K562 (cell line): ENCODE data around the gene CMBL. TPM values are rescaled to one million over a fixed set of nuclear protein-coding genes. Genes with fewer than 3 reads are reported as not detected.

Source experiments
- ARID2 ChIP-seq: fragments of 450-650 bp; IDR thresholded peaks from 2 replicates; pipeline ENCODE4 v1.6.1; 2017; ENCODE audit warnings: antibody characterized with exemption, mild to moderate bottlenecking
- BRCA1 ChIP-seq, 2 experiments: fragments of 450-650 bp in 1 of 2; sonication (generic) in 1 of 2; formaldehyde crosslinking in 1 of 2; IDR thresholded peaks; 2 replicates each; pipeline versions ENCODE4 v1.5.0 to v1.6.1; 2017 to 2020; ENCODE audit warnings: mild to moderate bottlenecking in 1 of 2, missing genetic modification reagents in 1 of 2
- CHD1 ChIP-seq: fragments of 200-600 bp; sonication (generic); IDR thresholded peaks from one replicate; pipeline ENCODE4 v1.6.1; 2012; ENCODE audit warnings: mild to moderate bottlenecking, moderate library complexity, low read length, inconsistent platforms
- CHD2 ChIP-seq: IDR thresholded peaks from 2 replicates; pipeline ENCODE4 v1.6.1; 2011; ENCODE audit warnings: low read depth, low read length
- EHMT2 ChIP-seq: fragments of 450-650 bp; IDR thresholded peaks from 2 replicates; pipeline ENCODE4 v1.6.1; 2018; ENCODE audit warnings: antibody characterized with exemption
- FOS ChIP-seq: IDR thresholded peaks from 3 replicates; pipeline ENCODE4 v1.6.1; 2011; ENCODE audit not compliant: insufficient read length; ENCODE audit errors: extremely low read depth
- HMG20A ChIP-seq: fragments of 450-650 bp; formaldehyde crosslinking; conservative IDR thresholded peaks from 2 replicates; pipeline ENCODE4 v1.4.0; 2020; ENCODE audit warnings: mild to moderate bottlenecking, mixed read lengths
- HMG20B ChIP-seq: fragments of 250-450 bp; sonication (Bioruptor Pico); IDR thresholded peaks from 2 replicates; pipeline ENCODE4 v1.5.0; 2021; ENCODE audit warnings: mild to moderate bottlenecking
- ILF3 ChIP-seq: fragments of 450-650 bp; IDR thresholded peaks from 2 replicates; pipeline ENCODE4 v1.6.1; 2018; ENCODE audit warnings: antibody characterized with exemption, mild to moderate bottlenecking, moderate library complexity, borderline replicate concordance
- JUN ChIP-seq, 2 experiments: sonication (generic) in 1 of 2; formaldehyde crosslinking in 1 of 2; IDR thresholded peaks; 2 replicates each; pipeline versions ENCODE4 v1.6.1 to v1.8.0; 2012 to 2022; ENCODE audit warnings: borderline replicate concordance in 2 of 2, mild to moderate bottlenecking in 2 of 2, improper control_type of control experiment in 1 of 2, low read depth in 1 of 2, low read length in 1 of 2, missing genetic modification reagents in 1 of 2
- KDM1A ChIP-seq, 2 experiments: fragments of 450-650 bp; IDR thresholded peaks; 2 replicates each; pipeline ENCODE4 v1.6.1; 2016; ENCODE audit warnings: mild to moderate bottlenecking in 2 of 2
- KDM2B ChIP-seq: fragments of 250-450 bp; sonication (Bioruptor Pico); IDR thresholded peaks from 2 replicates; pipeline ENCODE4 v1.8.0; 2021; ENCODE audit warnings: mild to moderate bottlenecking, moderate library complexity
- KDM4B ChIP-seq, 2 experiments: fragments of 450-650 bp in 1 of 2; sonication (generic) in 1 of 2; IDR thresholded peaks; 2 replicates each; pipeline ENCODE4 v1.6.1; 2016 to 2017; ENCODE audit warnings: borderline replicate concordance in 2 of 2, antibody characterized with exemption in 1 of 2, low read depth in 1 of 2, mild to moderate bottlenecking in 1 of 2
- MYC ChIP-seq, 2 experiments: fragments of 250-450 bp in 1 of 2; sonication (Bioruptor Pico) in 1 of 2; IDR thresholded peaks; 2 replicates each; pipeline versions ENCODE4 v1.5.1 to v1.6.1; 2012 to 2021; ENCODE audit warnings: low read depth in 2 of 2, borderline replicate concordance in 1 of 2, improper control_type of control experiment in 1 of 2, low read length in 1 of 2, mild to moderate bottlenecking in 1 of 2, moderate library complexity in 1 of 2
- PRPF4 ChIP-seq: fragments of 200-400 bp; formaldehyde crosslinking; IDR thresholded peaks from one replicate; pipeline ENCODE4 v1.6.1; 2017; ENCODE audit warnings: low read length, low read depth, mild to moderate bottlenecking; ENCODE audit not compliant: insufficient read depth, poor library complexity, severe bottlenecking
- RUNX1 ChIP-seq: sonication (generic); IDR thresholded peaks from 2 replicates; pipeline ENCODE4 v1.6.1; 2016; ENCODE audit warnings: antibody characterized with exemption, low read depth
- SAFB2 ChIP-seq: fragments of 200-400 bp; formaldehyde crosslinking; IDR thresholded peaks from 2 replicates; pipeline ENCODE4 v1.6.1; 2018; ENCODE audit warnings: borderline replicate concordance, low read length, low read depth, moderate library complexity; ENCODE audit not compliant: severe bottlenecking
- SNRNP70 ChIP-seq: fragments of 200-400 bp; formaldehyde crosslinking; optimal IDR thresholded peaks from 2 replicates; pipeline ENCODE3; 2017; ENCODE audit warnings: low read depth, low read length
- SOX6 ChIP-seq: fragments of 450-650 bp; IDR thresholded peaks from 2 replicates; pipeline ENCODE4 v1.6.1; 2014; ENCODE audit warnings: mild to moderate bottlenecking
- TFAM ChIP-seq: fragments of 250-450 bp; sonication (Bioruptor Pico); conservative IDR thresholded peaks from 2 replicates; pipeline ENCODE4 v1.5.0; 2021; ENCODE audit warnings: mild to moderate bottlenecking, moderate library complexity
- ZNF175 ChIP-seq: fragments of 200-800 bp; sonication (Bioruptor generic); IDR thresholded peaks from 2 replicates; pipeline ENCODE4 v1.6.1; 2016; ENCODE audit warnings: low read depth, mild to moderate bottlenecking, missing genetic modification characterization, missing compliant biosample characterization
- ZNF316 ChIP-seq: fragments of 450-650 bp; IDR thresholded peaks from 2 replicates; pipeline ENCODE4 v1.6.1; 2016
- ZNF778 ChIP-seq: fragments of 450-650 bp; formaldehyde crosslinking; IDR thresholded peaks from 2 replicates; pipeline ENCODE4 v1.4.0; 2020; ENCODE audit warnings: mild to moderate bottlenecking, moderate library complexity
- polyA plus RNA-seq, 8 experiments: library from polyadenylated mRNA; depleted of rRNA in 4 of 8; stranded (reverse) in 5 of 8; unstranded in 3 of 8; fragments of >200 nt; fragmentation: Nextera tagmentation in 2 of 8; fragmentation: Illumina TruSeq in 1 of 8; extraction: Ambion mirVana in 2 of 8; extraction: Trizol in 1 of 8; gene quantifications; 2 replicates each; pipeline versions ENCODE4 v1.2.1 to v1.2.3, GENCODE V29; 2011 to 2014; ENCODE audit warnings: inconsistent platforms in 1 of 8, missing spikeins in 1 of 8
- total RNA-seq, 7 experiments: library from RNA; depleted of rRNA in 6 of 7; stranded (reverse); fragments of >200 nt in 6 of 7; fragmentation: Illumina TruSeq in 2 of 7; extraction: Trizol in 2 of 7; gene quantifications; 2 replicates each; pipeline versions ENCODE4 v1.2.1 to v1.2.3, GENCODE V29; 2011 to 2021; ENCODE audit warnings: low replicate concordance in 1 of 7
- TF ChIP-seq, protein P1 (sequence below): sonication (generic); formaldehyde crosslinking; IDR thresholded peaks from 2 replicates; pipeline ENCODE4 v1.4.0; 2020; ENCODE audit warnings: mild to moderate bottlenecking, missing genetic modification reagents
- TF ChIP-seq, protein P2 (sequence below): fragments of 250-450 bp; sonication (Bioruptor Pico); IDR thresholded peaks from 2 replicates; pipeline ENCODE4 v1.5.0; 2021; ENCODE audit warnings: mild to moderate bottlenecking, borderline replicate concordance

The CMBL gene
- total and polyA plus RNA-seq, 9 of the 15 experiments (the other 6 are each of a cell fraction or from before 2014, with no cell fraction given): 22.6 to 192 (median 71.1) TPM

DNA sequence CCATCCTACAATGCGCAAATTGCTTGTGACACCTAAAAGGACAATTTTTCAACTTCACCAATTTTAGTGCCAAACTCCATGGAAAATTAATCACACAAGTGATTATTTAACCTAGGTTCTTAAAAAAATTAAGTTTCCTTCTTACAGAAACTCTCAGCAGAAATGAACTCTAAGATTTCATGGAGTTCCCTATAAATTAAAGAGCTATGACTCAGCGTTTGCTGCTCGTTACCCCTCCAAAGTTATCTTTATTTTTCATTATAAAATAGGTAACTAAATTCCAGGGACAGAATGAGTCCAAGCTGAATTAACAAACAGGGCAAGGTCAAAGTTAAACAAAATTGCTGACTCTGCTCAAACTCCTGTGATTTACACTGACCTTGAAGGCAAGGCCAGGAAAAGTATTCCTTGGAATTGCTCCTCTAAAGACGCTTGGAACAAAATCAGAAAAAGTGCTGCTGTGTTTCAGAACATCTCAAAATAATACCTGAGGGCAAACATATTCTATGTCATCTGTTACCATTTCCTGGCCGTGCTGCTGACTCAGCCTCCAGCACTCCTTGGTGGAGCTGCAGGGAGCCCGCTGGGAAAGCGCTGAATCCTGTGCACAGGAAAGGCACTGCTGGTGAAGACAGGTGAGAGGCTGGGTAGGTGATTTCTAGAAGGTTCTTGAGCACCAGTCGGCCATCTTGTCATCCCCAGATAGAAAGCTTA is 2.5 kb upstream of the CMBL start (continued):
- 0 out of 2 replicates have a peak, but pooled peaks have one; percentile 8 for TF ChIP-seq JUN (IDR thresholded peaks at IDR 0.05; ENCODE audit: borderline replicate concordance, low read depth, low read length)
- TF ChIP-seq JUN (CRISPR knock-in tag; IDR thresholded peaks at IDR 0.05; ENCODE audit: borderline replicate concordance): no peak
- TF ChIP-seq, protein P1, sequence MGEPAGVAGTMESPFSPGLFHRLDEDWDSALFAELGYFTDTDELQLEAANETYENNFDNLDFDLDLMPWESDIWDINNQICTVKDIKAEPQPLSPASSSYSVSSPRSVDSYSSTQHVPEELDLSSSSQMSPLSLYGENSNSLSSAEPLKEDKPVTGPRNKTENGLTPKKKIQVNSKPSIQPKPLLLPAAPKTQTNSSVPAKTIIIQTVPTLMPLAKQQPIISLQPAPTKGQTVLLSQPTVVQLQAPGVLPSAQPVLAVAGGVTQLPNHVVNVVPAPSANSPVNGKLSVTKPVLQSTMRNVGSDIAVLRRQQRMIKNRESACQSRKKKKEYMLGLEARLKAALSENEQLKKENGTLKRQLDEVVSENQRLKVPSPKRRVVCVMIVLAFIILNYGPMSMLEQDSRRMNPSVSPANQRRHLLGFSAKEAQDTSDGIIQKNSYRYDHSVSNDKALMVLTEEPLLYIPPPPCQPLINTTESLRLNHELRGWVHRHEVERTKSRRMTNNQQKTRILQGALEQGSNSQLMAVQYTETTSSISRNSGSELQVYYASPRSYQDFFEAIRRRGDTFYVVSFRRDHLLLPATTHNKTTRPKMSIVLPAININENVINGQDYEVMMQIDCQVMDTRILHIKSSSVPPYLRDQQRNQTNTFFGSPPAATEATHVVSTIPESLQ: no peak
- TF ChIP-seq KDM2B (CRISPR knock-in tag): no peak
- no peak for TF ChIP-seq ILF3
- TF ChIP-seq KDM4B (IDR thresholded peaks at IDR 0.05; ENCODE audit: borderline replicate concordance in 2 of 2, low read depth in 1 of 2): no peak
- no peak for TF ChIP-seq ARID2
- TF ChIP-seq RUNX1: no peak
- TF ChIP-seq TFAM (CRISPR knock-in tag): no peak
- no peak for TF ChIP-seq CHD1
- no peak for TF ChIP-seq SNRNP70
- TF ChIP-seq EHMT2: no peak
- TF ChIP-seq PRPF4: no peak
- TF ChIP-seq ZNF175: no peak
- TF ChIP-seq KDM1A (IDR thresholded peaks at IDR 0.05): no peak
- TF ChIP-seq, protein P2, sequence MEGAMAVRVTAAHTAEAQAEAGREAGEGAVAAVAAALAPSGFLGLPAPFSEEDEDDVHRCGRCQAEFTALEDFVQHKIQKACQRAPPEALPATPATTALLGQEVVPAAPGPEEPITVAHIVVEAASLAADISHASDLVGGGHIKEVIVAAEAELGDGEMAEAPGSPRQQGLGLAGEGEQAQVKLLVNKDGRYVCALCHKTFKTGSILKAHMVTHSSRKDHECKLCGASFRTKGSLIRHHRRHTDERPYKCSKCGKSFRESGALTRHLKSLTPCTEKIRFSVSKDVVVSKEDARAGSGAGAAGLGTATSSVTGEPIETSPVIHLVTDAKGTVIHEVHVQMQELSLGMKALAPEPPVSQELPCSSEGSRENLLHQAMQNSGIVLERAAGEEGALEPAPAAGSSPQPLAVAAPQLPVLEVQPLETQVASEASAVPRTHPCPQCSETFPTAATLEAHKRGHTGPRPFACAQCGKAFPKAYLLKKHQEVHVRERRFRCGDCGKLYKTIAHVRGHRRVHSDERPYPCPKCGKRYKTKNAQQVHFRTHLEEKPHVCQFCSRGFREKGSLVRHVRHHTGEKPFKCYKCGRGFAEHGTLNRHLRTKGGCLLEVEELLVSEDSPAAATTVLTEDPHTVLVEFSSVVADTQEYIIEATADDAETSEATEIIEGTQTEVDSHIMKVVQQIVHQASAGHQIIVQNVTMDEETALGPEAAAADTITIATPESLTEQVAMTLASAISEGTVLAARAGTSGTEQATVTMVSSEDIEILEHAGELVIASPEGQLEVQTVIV (CRISPR knock-in tag): no peak
- no peak for TF ChIP-seq SAFB2
- TF ChIP-seq ZNF316: peak; percentile 99
- no peak for TF ChIP-seq ZNF778
- TF ChIP-seq BRCA1 (IDR thresholded peaks at IDR 0.05): no peak
- TF ChIP-seq BRCA1 (CRISPR knock-in tag; IDR thresholded peaks at IDR 0.05): no peak
- TF ChIP-seq HMG20A: no peak
- TF ChIP-seq FOS: no peak
- TF ChIP-seq HMG20B (CRISPR knock-in tag): no peak
- TF ChIP-seq CHD2: no peak
- TF ChIP-seq SOX6: no peak
- TF ChIP-seq MYC (IDR thresholded peaks at IDR 0.05; ENCODE audit: low read depth, low read length): 0 out of 2 replicates have a peak, but pooled peaks have one; percentile 23
- 0 out of 2 replicates have a peak, but pooled peaks have one; percentile 19 for TF ChIP-seq MYC (CRISPR knock-in tag; IDR thresholded peaks at IDR 0.05; ENCODE audit: borderline replicate concordance, low read depth)
